Peyer's patch (tissue), 4 donors: ENCODE data around the gene MMUT. TPM values are rescaled to one million over a fixed set of nuclear protein-coding genes. Genes with fewer than 3 reads are reported as not detected.

Experiments used
- DNase-seq, 3 donors: peaks; one replicate each; pipeline ENCODE4 v3.0.0-alpha.2; 2017 to 2019
- H3K27ac ChIP-seq, 4 donors: fragments of 200-600 bp; sonication (generic); one replicate each; pipeline ENCODE4 v1.5.1; 2016 to 2019
- H3K27me3 ChIP-seq, 2 donors: fragments of 200-600 bp; sonication (generic); one replicate each; pipeline ENCODE4 v1.5.1; 2019
- H3K36me3 ChIP-seq, 3 donors: fragments of 200-600 bp; sonication (generic); one replicate each; pipeline ENCODE4 v1.5.1; 2016 to 2019
- H3K4me1 ChIP-seq, 4 donors: fragments of 200-600 bp; sonication (generic); one replicate each; pipeline ENCODE4 v1.5.1; 2016 to 2019
- H3K4me3 ChIP-seq, 4 donors: fragments of 200-600 bp; sonication (generic); 1 replicate in 3 of 4; 2 replicates in 1 of 4; pipeline ENCODE4 v1.5.1; 2016 to 2019; ENCODE audit warnings: mild to moderate bottlenecking in 1 of 4
- H3K9me3 ChIP-seq, 4 donors: fragments of 200-600 bp; sonication (generic); one replicate each; pipeline ENCODE4 v1.5.1; 2016 to 2019; ENCODE audit warnings: mild to moderate bottlenecking in 1 of 4
- POLR2A ChIP-seq, 2 donors: fragments of 450-650 bp; IDR thresholded peaks; one replicate each; pipeline ENCODE4 v1.5.1; 2017; ENCODE audit warnings: antibody characterized with exemption in 2 of 2, mild to moderate bottlenecking in 2 of 2, moderate library complexity in 2 of 2
- total RNA-seq, 4 donors: library from RNA; depleted of rRNA; stranded (reverse); fragments of >200 nt; gene quantifications; one replicate each; pipeline ENCODE4 v1.1.0, GENCODE V29; 2016
- TF ChIP-seq, protein P1 (sequence below), 6 experiments: fragments of 450-650 bp in 4 of 6; fragments of 200-600 bp in 2 of 6; sonication (generic) in 1 of 6; IDR thresholded peaks; one replicate each; pipeline ENCODE4 v1.5.1; 2017 to 2019; ENCODE audit warnings: antibody characterized with exemption in 6 of 6, mild to moderate bottlenecking in 3 of 6, moderate library complexity in 1 of 6

The MMUT gene
- total RNA-seq, 4 donors from 2014 or later, result 10.7 to 24.5 (median 16.9) TPM

DNA sequence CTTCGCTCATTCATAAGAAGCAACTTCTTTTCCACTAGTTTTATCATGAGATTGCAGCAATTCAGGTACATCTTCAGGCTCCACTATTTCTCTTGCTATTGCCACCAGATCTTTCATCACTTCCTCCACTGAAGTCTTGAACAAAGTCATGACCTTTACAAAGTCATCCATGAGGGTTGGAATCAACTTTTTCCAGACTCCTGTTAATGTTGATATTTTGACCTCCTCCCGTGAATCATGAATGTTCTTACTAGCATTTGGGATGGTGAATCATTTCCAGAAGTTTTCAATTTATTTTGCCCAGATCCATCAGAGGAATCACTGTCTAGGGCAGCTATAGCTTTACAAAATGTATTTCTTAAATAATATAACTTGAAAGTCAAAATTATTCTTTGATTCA is 1.6 kb upstream of the MMUT start:
- no peaks in the 10 kb centered on the region for H3K27me3 ChIP-seq
- peaks cover 0 to 18% (median 0%) of the 10 kb centered on the region in 4 donors for H3K4me1 ChIP-seq
- no peak for TF ChIP-seq POLR2A (IDR thresholded peaks at IDR 0.05)
- TF ChIP-seq, protein P1, sequence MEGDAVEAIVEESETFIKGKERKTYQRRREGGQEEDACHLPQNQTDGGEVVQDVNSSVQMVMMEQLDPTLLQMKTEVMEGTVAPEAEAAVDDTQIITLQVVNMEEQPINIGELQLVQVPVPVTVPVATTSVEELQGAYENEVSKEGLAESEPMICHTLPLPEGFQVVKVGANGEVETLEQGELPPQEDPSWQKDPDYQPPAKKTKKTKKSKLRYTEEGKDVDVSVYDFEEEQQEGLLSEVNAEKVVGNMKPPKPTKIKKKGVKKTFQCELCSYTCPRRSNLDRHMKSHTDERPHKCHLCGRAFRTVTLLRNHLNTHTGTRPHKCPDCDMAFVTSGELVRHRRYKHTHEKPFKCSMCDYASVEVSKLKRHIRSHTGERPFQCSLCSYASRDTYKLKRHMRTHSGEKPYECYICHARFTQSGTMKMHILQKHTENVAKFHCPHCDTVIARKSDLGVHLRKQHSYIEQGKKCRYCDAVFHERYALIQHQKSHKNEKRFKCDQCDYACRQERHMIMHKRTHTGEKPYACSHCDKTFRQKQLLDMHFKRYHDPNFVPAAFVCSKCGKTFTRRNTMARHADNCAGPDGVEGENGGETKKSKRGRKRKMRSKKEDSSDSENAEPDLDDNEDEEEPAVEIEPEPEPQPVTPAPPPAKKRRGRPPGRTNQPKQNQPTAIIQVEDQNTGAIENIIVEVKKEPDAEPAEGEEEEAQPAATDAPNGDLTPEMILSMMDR (IDR thresholded peaks at IDR 0.05), result no peak
- H3K9me3 ChIP-seq, result no peaks in the 10 kb centered on the region
- H3K27ac ChIP-seq, result no peak overlapping the region
- H3K4me3 ChIP-seq, result no peak overlapping the region
- no peaks in the 10 kb centered on the region for H3K36me3 ChIP-seq
- DNase-seq, result no peak

DNA sequence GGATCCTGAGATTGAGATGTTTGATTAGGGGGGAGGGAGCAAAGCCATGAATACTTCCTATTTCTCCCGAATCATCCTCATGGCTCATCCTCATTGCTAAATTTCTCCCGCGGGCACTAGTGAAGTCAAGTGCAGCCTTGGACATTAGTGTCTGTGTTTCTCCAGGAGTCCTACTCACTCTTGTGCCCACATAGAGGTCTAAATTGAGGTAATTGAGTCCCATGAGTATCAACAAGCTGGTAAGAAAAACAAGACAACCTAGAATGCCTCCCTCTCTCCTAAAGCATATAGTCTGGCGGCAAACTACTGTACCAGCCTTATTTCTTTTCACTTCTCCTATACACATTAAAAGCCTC is 537 bp upstream of the MMUT start:
- DNase-seq, result no peak
- no peak for TF ChIP-seq POLR2A (IDR thresholded peaks at IDR 0.05)
- TF ChIP-seq, protein P1 (IDR thresholded peaks at IDR 0.05), result no peak
- Histone ChIP-seq H3K27me3 (no peaks in the 10 kb centered on the region), H3K27ac (peak overlapping the region; percentile 72 to 89 (median 84)), H3K4me3 (peak overlapping the region; percentile 60 to 78 (median 70)), H3K4me1 (peaks cover 0 to 18% (median 0%) of the 10 kb centered on the region in 4 donors), H3K9me3 (no peaks in the 10 kb centered on the region), H3K36me3 (peaks cover 0 to under 1% (median 0%) of the 10 kb centered on the region in 3 donors)

DNA sequence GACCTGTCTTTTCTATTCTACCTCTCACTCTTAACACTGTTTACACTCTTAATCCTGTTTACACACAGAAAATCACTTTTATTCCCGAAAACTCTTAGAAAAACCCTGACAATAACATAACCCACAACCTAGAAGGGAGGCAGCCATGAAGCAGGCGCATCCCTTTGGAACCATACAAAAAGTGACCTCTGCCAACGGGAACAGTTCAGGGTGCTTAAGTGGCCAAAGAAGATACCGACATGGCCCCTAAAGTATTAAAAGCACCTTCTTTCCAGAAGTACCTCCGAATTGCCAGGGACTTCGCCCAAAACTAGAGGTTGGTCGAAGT is 490 bp downstream of the MMUT start:
- Histone ChIP-seq H3K27ac (peak overlapping the region; percentile 72 to 89 (median 84)), H3K4me3 (peak overlapping the region; percentile 60 to 78 (median 70)), H3K4me1 (peaks cover 0 to 18% (median 0%) of the 10 kb centered on the region in 4 donors), H3K9me3 (no peaks in the 10 kb centered on the region), H3K27me3 (no peaks in the 10 kb centered on the region), H3K36me3 (peaks cover 0 to 9% (median 0%) of the 10 kb centered on the region in 3 donors)
- no peak for DNase-seq
- TF ChIP-seq POLR2A (IDR thresholded peaks at IDR 0.05), result no peak
- TF ChIP-seq, protein P1 (IDR thresholded peaks at IDR 0.05), result no peak

DNA sequence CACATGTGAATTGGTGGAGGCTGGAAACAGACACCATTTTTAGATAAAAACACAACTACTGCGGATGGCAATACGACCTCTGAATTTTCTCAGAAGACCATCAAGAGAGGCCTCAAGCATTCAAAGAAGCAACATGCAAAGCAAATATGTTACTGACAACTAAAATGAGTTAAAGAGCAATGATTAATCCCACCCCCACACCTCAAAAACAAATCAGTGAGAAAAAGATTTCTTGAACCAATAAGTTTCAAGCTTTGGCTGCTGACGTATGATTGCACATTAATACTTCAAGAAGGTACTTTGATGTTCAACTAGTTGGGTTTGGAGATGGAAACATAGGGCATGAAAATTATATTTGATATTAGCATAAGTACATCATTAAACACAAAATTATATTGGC is 982 bp downstream of the MMUT start:
- DNase-seq, result no peak
- peak overlapping the region in 1 of 4 donors; percentile 81 for H3K27ac ChIP-seq

DNA sequence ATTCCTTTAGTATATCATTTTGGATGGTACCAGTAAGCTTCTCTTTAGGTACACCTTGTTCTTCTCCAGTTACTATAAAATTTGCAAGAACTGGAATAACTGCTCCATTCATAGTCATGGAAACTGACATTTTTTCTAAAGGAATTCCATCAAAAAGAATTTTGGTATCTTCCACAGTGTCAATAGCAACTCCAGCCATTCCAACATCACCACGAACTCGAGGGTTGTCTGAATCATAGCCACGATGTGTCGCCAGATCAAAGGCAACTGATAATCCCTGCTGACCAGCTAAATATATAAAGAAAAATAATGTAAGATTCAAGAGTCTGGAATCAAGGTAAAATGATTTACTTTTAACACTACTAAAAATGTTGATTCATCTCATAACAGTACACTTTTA is 5.3 kb downstream of the MMUT start:
- no peak for DNase-seq
- no peak overlapping the region for H3K27ac ChIP-seq
- TF ChIP-seq POLR2A (IDR thresholded peaks at IDR 0.05), result no peak
- TF ChIP-seq, protein P1 (IDR thresholded peaks at IDR 0.05), result no peak
- H3K4me3 ChIP-seq, result no peak overlapping the region
- H3K9me3 ChIP-seq, result no peaks in the 10 kb centered on the region
- peaks cover 0 to 12% (median 0%) of the 10 kb centered on the region in 4 donors for H3K4me1 ChIP-seq
- H3K36me3 ChIP-seq, result peaks cover 0 to 42% (median 0%) of the 10 kb centered on the region in 3 donors
- H3K27me3 ChIP-seq, result no peaks in the 10 kb centered on the region

More for the DNA sequence above, 982 bp downstream of the MMUT start:
- no peak for TF ChIP-seq POLR2A (IDR thresholded peaks at IDR 0.05)
- TF ChIP-seq, protein P1 (IDR thresholded peaks at IDR 0.05), result no peak
- Histone ChIP-seq H3K4me1 (peaks cover 0 to 18% (median 0%) of the 10 kb centered on the region in 4 donors), H3K4me3 (peak overlapping the region; percentile 60 to 78 (median 70)), H3K27me3 (no peaks in the 10 kb centered on the region), H3K36me3 (peaks cover 0 to 14% (median 0%) of the 10 kb centered on the region in 3 donors), H3K9me3 (no peaks in the 10 kb centered on the region)
